ENCODE data around the gene MRE11.
A peak's percentile ranks its signal among the peaks of the same experiment; 100 is the strongest.

MRE11 gene

GRCh38 chr11:94493281-94494125, at the start of gene MRE11, which contains the start of gene ANKRD49:
TSS of gene MRE11 (minus strand) at chr11:94493844. CDS start at chr11:94492801, 1,043 bp downstream.
TSS of gene ANKRD49 (plus strand) at chr11:94493984. CDS start at chr11:94496694, 2,710 bp downstream.
- no peaks in the 10 kb centered on the region for H3K9me3 ChIP-seq (ENCODE audit: control insufficient read depth, insufficient read depth, low read length)
- H3K4me3 ChIP-seq (ENCODE audit: low read depth, low read length) = peak within 1 kb of the TSS; percentile 91
- H3K36me3 ChIP-seq (ENCODE audit: control insufficient read depth, insufficient read depth, low read length) = peaks cover 44% of the 10 kb centered on the region
- H3K27ac ChIP-seq (ENCODE audit: low read depth, low read length) = peak within 1 kb of the TSS; percentile 99
- peaks cover 9% of the 10 kb centered on the region for H3K4me1 ChIP-seq (ENCODE audit: control insufficient read depth, insufficient read depth, low read length)
- peak within 1 kb of the TSS; percentile 89 for H3K9ac ChIP-seq (ENCODE audit: low read depth, low read length)
- H3K27me3 ChIP-seq (ENCODE audit: control insufficient read depth, insufficient read depth, low read length) = no peaks in the 10 kb centered on the region

GRCh38 chr11:94539420-94539819, 45.8 kb upstream of the MRE11 start:
- no peaks in the 10 kb centered on the region for H3K9me3 ChIP-seq (ENCODE audit: control insufficient read depth, insufficient read depth, low read length)
- H3K4me1 ChIP-seq (ENCODE audit: control insufficient read depth, insufficient read depth, low read length) = peaks cover 8% of the 10 kb centered on the region; the same call in 1 of the 2 replicates
- H3K27me3 ChIP-seq (ENCODE audit: control insufficient read depth, insufficient read depth, low read length) = peaks cover 11% of the 10 kb centered on the region
- H3K27ac ChIP-seq (ENCODE audit: low read depth, low read length) = no peak overlapping the region
- H3K9ac ChIP-seq (ENCODE audit: low read depth, low read length) = no peak overlapping the region
- no peak overlapping the region for H3K4me3 ChIP-seq (ENCODE audit: low read depth, low read length)
- no peaks in the 10 kb centered on the region for H3K36me3 ChIP-seq (ENCODE audit: control insufficient read depth, insufficient read depth, low read length)

GRCh38 chr11:94537031-94537600, 43.5 kb upstream of the MRE11 start:
- Histone ChIP-seq H3K9me3 (ENCODE audit: control insufficient read depth, insufficient read depth, low read length) (no peaks in the 10 kb centered on the region), H3K4me1 (ENCODE audit: control insufficient read depth, insufficient read depth, low read length) (no peaks in the 10 kb centered on the region), H3K36me3 (ENCODE audit: control insufficient read depth, insufficient read depth, low read length) (no peaks in the 10 kb centered on the region), H3K9ac (ENCODE audit: low read depth, low read length) (no peak overlapping the region), H3K4me3 (ENCODE audit: low read depth, low read length) (no peak overlapping the region), H3K27me3 (ENCODE audit: control insufficient read depth, insufficient read depth, low read length) (no peaks in the 10 kb centered on the region), H3K27ac (ENCODE audit: low read depth, low read length) (no peak overlapping the region)

- H3K27me3 ChIP-seq (ENCODE audit: control insufficient read depth, insufficient read depth, low read length) = no peaks in the 10 kb centered on the region
- no peaks in the 10 kb centered on the region for H3K36me3 ChIP-seq (ENCODE audit: control insufficient read depth, insufficient read depth, low read length)
- H3K4me3 ChIP-seq (ENCODE audit: low read depth, low read length) = no peak overlapping the region
- no peaks in the 10 kb centered on the region for H3K9me3 ChIP-seq (ENCODE audit: control insufficient read depth, insufficient read depth, low read length)
- H3K27ac ChIP-seq (ENCODE audit: low read depth, low read length) = no peak overlapping the region
- no peaks in the 10 kb centered on the region for H3K4me1 ChIP-seq (ENCODE audit: control insufficient read depth, insufficient read depth, low read length)
- H3K9ac ChIP-seq (ENCODE audit: low read depth, low read length) = no peak overlapping the region
Observed at GRCh38 chr11:94536386-94536785, 42.7 kb upstream of the MRE11 start.

- Histone ChIP-seq H3K4me3 (ENCODE audit: low read depth, low read length) (no peak overlapping the region), H3K9ac (ENCODE audit: low read depth, low read length) (no peak overlapping the region), H3K4me1 (ENCODE audit: control insufficient read depth, insufficient read depth, low read length) (no peaks in the 10 kb centered on the region)
Observed at GRCh38 chr11:94533696-94534630, 40.3 kb upstream of the MRE11 start.

GRCh38 chr11:94533206-94533605, 39.6 kb upstream of the MRE11 start:
- Histone ChIP-seq H3K36me3 (ENCODE audit: control insufficient read depth, insufficient read depth, low read length) (no peaks in the 10 kb centered on the region), H3K4me3 (ENCODE audit: low read depth, low read length) (no peak overlapping the region), H3K4me1 (ENCODE audit: control insufficient read depth, insufficient read depth, low read length) (no peaks in the 10 kb centered on the region), H3K27ac (ENCODE audit: low read depth, low read length) (no peak overlapping the region), H3K27me3 (ENCODE audit: control insufficient read depth, insufficient read depth, low read length) (no peaks in the 10 kb centered on the region), H3K9ac (ENCODE audit: low read depth, low read length) (no peak overlapping the region), H3K9me3 (ENCODE audit: control insufficient read depth, insufficient read depth, low read length) (no peaks in the 10 kb centered on the region)

More at GRCh38 chr11:94533696-94534630, 40.3 kb upstream of the MRE11 start:
- Histone ChIP-seq H3K36me3 (ENCODE audit: control insufficient read depth, insufficient read depth, low read length) (no peaks in the 10 kb centered on the region), H3K27ac (ENCODE audit: low read depth, low read length) (no peak overlapping the region), H3K9me3 (ENCODE audit: control insufficient read depth, insufficient read depth, low read length) (no peaks in the 10 kb centered on the region), H3K27me3 (ENCODE audit: control insufficient read depth, insufficient read depth, low read length) (no peaks in the 10 kb centered on the region)

GRCh38 chr11:94532211-94532610, 38.6 kb upstream of the MRE11 start:
- no peaks in the 10 kb centered on the region for H3K9me3 ChIP-seq (ENCODE audit: control insufficient read depth, insufficient read depth, low read length)
- H3K36me3 ChIP-seq (ENCODE audit: control insufficient read depth, insufficient read depth, low read length) = no peaks in the 10 kb centered on the region
- no peaks in the 10 kb centered on the region for H3K4me1 ChIP-seq (ENCODE audit: control insufficient read depth, insufficient read depth, low read length)
- H3K27me3 ChIP-seq (ENCODE audit: control insufficient read depth, insufficient read depth, low read length) = no peaks in the 10 kb centered on the region
- no peak overlapping the region for H3K27ac ChIP-seq (ENCODE audit: low read depth, low read length)
- no peak overlapping the region for H3K9ac ChIP-seq (ENCODE audit: low read depth, low read length)
- no peak overlapping the region for H3K4me3 ChIP-seq (ENCODE audit: low read depth, low read length)

- Histone ChIP-seq H3K9ac (ENCODE audit: low read depth, low read length) (no peak overlapping the region), H3K36me3 (ENCODE audit: control insufficient read depth, insufficient read depth, low read length) (no peaks in the 10 kb centered on the region), H3K4me3 (ENCODE audit: low read depth, low read length) (no peak overlapping the region), H3K4me1 (ENCODE audit: control insufficient read depth, insufficient read depth, low read length) (no peaks in the 10 kb centered on the region), H3K27me3 (ENCODE audit: control insufficient read depth, insufficient read depth, low read length) (no peaks in the 10 kb centered on the region; the same call in 1 of the 2 replicates), H3K9me3 (ENCODE audit: control insufficient read depth, insufficient read depth, low read length) (no peaks in the 10 kb centered on the region), H3K27ac (ENCODE audit: low read depth, low read length) (no peak overlapping the region)
Observed at GRCh38 chr11:94528551-94528950, 34.9 kb upstream of the MRE11 start.

- no peak overlapping the region for H3K4me3 ChIP-seq (ENCODE audit: low read depth, low read length)
- H3K36me3 ChIP-seq (ENCODE audit: control insufficient read depth, insufficient read depth, low read length) = no peaks in the 10 kb centered on the region
- no peaks in the 10 kb centered on the region for H3K4me1 ChIP-seq (ENCODE audit: control insufficient read depth, insufficient read depth, low read length)
- no peak overlapping the region for H3K27ac ChIP-seq (ENCODE audit: low read depth, low read length)
- no peaks in the 10 kb centered on the region for H3K9me3 ChIP-seq (ENCODE audit: control insufficient read depth, insufficient read depth, low read length)
- no peaks in the 10 kb centered on the region; the same call in 1 of the 2 replicates for H3K27me3 ChIP-seq (ENCODE audit: control insufficient read depth, insufficient read depth, low read length)
- no peak overlapping the region for H3K9ac ChIP-seq (ENCODE audit: low read depth, low read length)
Observed at GRCh38 chr11:94526645-94527438, 33.2 kb upstream of the MRE11 start.
